GM12874 (cell line): ENCODE results near the gene CACUL1.

Experiments
- TF ChIP-seq, protein P1 (sequence below): IDR thresholded peaks from 2 replicates; pipeline ENCODE4 v1.5.1; 2011; ENCODE audit warnings: low read depth, mild to moderate bottlenecking, control low read depth, low read length, moderate library complexity; ENCODE audit not compliant: insufficient read depth

The CACUL1 gene

DNA sequence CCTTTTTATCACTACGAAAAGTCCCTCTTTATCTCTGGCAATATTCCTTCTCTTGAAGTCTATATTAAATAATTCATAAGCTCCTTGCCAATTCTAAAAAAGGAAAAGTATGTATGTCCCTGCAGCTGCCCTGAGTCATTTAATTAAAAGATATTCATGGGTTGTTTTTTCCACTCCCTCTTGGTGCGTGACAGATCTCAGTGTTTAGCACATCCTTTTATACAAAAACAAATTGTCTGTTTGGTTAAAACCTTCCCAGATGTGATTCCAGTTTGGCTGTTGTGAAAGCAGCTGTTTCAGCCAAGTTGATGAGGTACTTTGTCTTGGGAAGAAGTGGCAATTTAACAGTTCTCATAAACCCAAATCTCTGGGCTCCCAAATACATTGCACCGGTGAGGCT, 125.6 kb downstream of the CACUL1 start:
- TF ChIP-seq, protein P1, sequence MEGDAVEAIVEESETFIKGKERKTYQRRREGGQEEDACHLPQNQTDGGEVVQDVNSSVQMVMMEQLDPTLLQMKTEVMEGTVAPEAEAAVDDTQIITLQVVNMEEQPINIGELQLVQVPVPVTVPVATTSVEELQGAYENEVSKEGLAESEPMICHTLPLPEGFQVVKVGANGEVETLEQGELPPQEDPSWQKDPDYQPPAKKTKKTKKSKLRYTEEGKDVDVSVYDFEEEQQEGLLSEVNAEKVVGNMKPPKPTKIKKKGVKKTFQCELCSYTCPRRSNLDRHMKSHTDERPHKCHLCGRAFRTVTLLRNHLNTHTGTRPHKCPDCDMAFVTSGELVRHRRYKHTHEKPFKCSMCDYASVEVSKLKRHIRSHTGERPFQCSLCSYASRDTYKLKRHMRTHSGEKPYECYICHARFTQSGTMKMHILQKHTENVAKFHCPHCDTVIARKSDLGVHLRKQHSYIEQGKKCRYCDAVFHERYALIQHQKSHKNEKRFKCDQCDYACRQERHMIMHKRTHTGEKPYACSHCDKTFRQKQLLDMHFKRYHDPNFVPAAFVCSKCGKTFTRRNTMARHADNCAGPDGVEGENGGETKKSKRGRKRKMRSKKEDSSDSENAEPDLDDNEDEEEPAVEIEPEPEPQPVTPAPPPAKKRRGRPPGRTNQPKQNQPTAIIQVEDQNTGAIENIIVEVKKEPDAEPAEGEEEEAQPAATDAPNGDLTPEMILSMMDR, result no peak

DNA sequence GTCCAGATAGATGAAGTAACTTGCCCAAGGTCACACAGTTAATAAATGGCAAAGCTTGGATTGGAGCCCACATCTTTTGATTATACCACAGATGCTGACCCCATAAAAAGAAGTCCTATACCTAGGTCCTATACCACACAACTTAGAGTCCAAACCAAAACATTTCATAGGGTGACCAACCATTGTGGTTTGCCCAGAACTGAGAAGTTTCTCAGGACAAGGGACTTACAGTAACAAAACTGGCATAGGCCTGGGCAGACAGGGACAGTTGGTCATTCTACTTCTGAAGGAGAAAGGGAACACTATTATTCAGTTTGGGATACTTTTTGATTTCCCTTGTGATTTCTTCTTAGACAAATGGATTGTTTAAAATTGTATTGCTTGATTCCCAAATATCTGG, 126.4 kb downstream of the CACUL1 start:
- TF ChIP-seq, protein P1, result no peak

DNA sequence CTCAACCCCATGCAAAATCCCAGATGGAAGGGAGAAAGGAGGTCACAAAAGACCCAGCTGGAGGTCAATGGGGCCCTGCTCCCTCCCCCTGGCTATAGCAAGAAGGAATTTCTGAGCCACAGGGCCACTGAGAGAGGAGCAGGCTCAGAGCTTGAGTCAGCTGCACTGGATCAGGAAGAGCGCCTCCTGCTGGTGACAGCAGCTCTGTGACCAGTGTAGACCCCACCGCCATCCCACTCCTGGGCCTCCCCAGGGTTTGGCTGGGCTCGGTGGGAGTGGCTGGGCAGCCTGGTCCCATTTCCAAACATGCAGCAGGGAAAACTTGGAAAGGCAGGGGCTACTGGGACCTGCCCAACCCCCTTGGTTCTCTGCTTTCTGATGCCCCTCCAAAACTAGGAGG, 127.8 kb downstream of the CACUL1 start:
- TF ChIP-seq, protein P1, result peak; percentile 70
